Large intestine (tissue), 3 donors: ENCODE measurements around the gene PRKCE. TPM values are rescaled to one million over a fixed set of nuclear protein-coding genes. Genes with fewer than 3 reads are reported as not detected.

Experiments
- DNase-seq, 2 donors: peaks; one replicate each; pipeline versions ENCODE4 v3.0.0 to v3.0.0-alpha.2; 2013
- H3K27ac ChIP-seq: one replicate; pipeline ENCODE4 v1.5.1; 2013; ENCODE audit warnings: low read length
- H3K27me3 ChIP-seq: 2 replicates; pipeline ENCODE4 v1.6.1; 2013; ENCODE audit warnings: low read length; ENCODE audit not compliant: control insufficient read depth, insufficient read depth
- H3K36me3 ChIP-seq: 2 replicates; pipeline ENCODE4 v1.6.1; 2013; ENCODE audit warnings: low read length; ENCODE audit not compliant: control insufficient read depth, insufficient read depth
- H3K4me1 ChIP-seq: one replicate; pipeline ENCODE4 v1.6.1; 2013; ENCODE audit warnings: low read length; ENCODE audit not compliant: control insufficient read depth, insufficient read depth
- H3K4me3 ChIP-seq: one replicate; pipeline ENCODE4 v1.5.1; 2013; ENCODE audit warnings: low read length
- H3K9me3 ChIP-seq: one replicate; pipeline ENCODE4 v1.6.1; 2013; ENCODE audit warnings: mild to moderate bottlenecking, low read depth, low read length, moderate library complexity; ENCODE audit not compliant: control insufficient read depth
- WGBS: methylation state at CpG from one replicate; pipeline ENCODE4 v1.1.5; 2013; ENCODE audit warnings: low lambda C conversion rate; ENCODE audit not compliant: insufficient coverage; 5-methylcytosine and 5-hydroxymethylcytosine counted together
- polyA plus RNA-seq: library from polyadenylated mRNA; unstranded; fragments of 120-200 nt; gene quantifications from one replicate; pipeline ENCODE4 v1.2.1, GENCODE V29; 2013

PRKCE gene
- polyA plus RNA-seq, 1 donor, result 13.0 TPM

- DNase-seq, result peak; percentile 18 to 63
- no CpG with 5 or more reads among the region's 1 CpG for WGBS
Measured at GRCh38 chr2:45696708-45697107, 45.2 kb downstream of the PRKCE start.

GRCh38 chr2:45697190-45697589 is 45.7 kb downstream of the PRKCE start:
- Histone ChIP-seq H3K27ac (no peak overlapping the region), H3K4me1 (no peaks in the 10 kb centered on the region), H3K36me3 (no peaks in the 10 kb centered on the region), H3K9me3 (no peaks in the 10 kb centered on the region), H3K4me3 (no peak overlapping the region), H3K27me3 (no peaks in the 10 kb centered on the region)
- 80% methylated on average over 1 of the region's 5 CpGs for WGBS
- DNase-seq, result no peak

More at GRCh38 chr2:45696708-45697107, 45.2 kb downstream of the PRKCE start:
- Histone ChIP-seq H3K9me3 (no peaks in the 10 kb centered on the region), H3K27me3 (no peaks in the 10 kb centered on the region), H3K4me1 (no peaks in the 10 kb centered on the region), H3K4me3 (no peak overlapping the region), H3K27ac (no peak overlapping the region), H3K36me3 (no peaks in the 10 kb centered on the region)

- Histone ChIP-seq H3K27ac (no peak overlapping the region), H3K9me3 (no peaks in the 10 kb centered on the region), H3K27me3 (no peaks in the 10 kb centered on the region), H3K36me3 (no peaks in the 10 kb centered on the region), H3K4me1 (no peaks in the 10 kb centered on the region), H3K4me3 (no peak overlapping the region)
- no peak for DNase-seq
Measured at GRCh38 chr2:45698554-45698953, 47.1 kb downstream of the PRKCE start.

DNA sequence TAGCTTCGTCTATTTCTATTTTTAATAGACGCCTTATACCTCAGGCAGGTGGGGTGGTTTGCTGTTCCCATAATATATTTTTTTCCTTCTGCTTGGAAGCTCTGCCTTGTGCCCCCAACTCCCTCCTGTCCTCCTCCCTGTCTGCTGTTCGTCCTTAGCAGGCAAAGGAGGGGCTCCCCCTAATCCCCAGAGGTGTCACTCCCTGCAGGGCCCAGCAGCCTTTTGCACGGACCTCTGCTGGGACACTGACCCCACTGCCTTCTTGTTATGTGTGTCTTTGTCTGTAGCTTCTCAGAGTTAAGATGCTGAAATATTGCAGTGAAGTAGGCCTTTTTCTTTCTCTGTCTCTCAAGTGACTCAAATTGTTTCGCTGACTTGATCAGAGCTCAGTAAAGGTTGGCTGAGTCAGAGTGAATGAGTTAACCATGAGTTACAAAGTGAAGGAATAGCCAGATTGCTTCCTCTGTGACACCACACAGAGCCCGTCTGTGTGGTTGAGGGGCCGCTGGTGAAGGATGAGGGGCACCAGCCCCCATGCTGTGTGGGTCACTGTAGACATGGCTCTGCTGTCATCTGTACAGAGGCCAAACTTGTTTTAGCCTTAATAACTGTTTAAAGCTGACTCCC is 47.7 kb downstream of the PRKCE start:
- Histone ChIP-seq H3K4me1 (no peaks in the 10 kb centered on the region), H3K4me3 (no peak overlapping the region), H3K9me3 (no peaks in the 10 kb centered on the region), H3K27me3 (no peaks in the 10 kb centered on the region), H3K36me3 (no peaks in the 10 kb centered on the region), H3K27ac (no peak overlapping the region)
- DNase-seq, result no peak
- 100% methylated on average over 1 of the region's 7 CpGs for WGBS

- H3K27me3 ChIP-seq, result no peaks in the 10 kb centered on the region
- H3K36me3 ChIP-seq, result no peaks in the 10 kb centered on the region
- no peak for DNase-seq
- no peak overlapping the region for H3K27ac ChIP-seq
- H3K4me1 ChIP-seq, result no peaks in the 10 kb centered on the region
- H3K4me3 ChIP-seq, result no peak overlapping the region
- H3K9me3 ChIP-seq, result no peaks in the 10 kb centered on the region
- 86% methylated on average over 2 of the region's 10 CpGs for WGBS
Measured at GRCh38 chr2:45700407-45701013, 49.0 kb downstream of the PRKCE start.

GRCh38 chr2:45705233-45705632 is 53.8 kb downstream of the PRKCE start:
- no peaks in the 10 kb centered on the region for H3K9me3 ChIP-seq
- H3K4me1 ChIP-seq, result no peaks in the 10 kb centered on the region
- WGBS, result 80% methylated on average over 1 of the region's 5 CpGs

DNA sequence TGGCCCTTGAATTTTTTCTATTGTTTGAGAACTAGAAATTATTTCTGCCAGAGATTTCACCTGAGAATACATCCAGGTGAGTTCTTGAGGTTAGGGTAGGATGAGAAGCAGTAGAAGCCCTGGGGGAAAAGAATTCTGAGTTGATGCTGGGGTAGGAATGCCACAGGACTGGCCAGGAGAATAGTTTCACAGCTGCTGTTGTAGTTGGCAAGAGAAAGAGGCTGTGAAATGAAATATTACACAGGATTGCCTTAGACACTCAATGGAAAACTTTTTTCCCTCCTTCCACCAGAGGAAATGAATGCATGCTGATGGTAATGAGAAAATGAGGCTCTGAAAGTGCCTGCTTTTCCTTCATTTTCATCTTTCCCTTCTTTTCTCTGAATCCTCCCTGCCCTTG is 54.6 kb downstream of the PRKCE start:
- Histone ChIP-seq H3K27ac (no peak overlapping the region), H3K9me3 (no peaks in the 10 kb centered on the region), H3K4me3 (no peak overlapping the region), H3K27me3 (no peaks in the 10 kb centered on the region), H3K4me1 (no peaks in the 10 kb centered on the region), H3K36me3 (no peaks in the 10 kb centered on the region)
- DNase-seq, result no peak

More at GRCh38 chr2:45705233-45705632, 53.8 kb downstream of the PRKCE start:
- H3K4me3 ChIP-seq, result no peak overlapping the region
- no peaks in the 10 kb centered on the region for H3K36me3 ChIP-seq
- no peak for DNase-seq
- no peaks in the 10 kb centered on the region for H3K27me3 ChIP-seq
- no peak overlapping the region for H3K27ac ChIP-seq

GRCh38 chr2:45707006-45707405 is 55.5 kb downstream of the PRKCE start:
- Histone ChIP-seq H3K27me3 (no peaks in the 10 kb centered on the region), H3K27ac (no peak overlapping the region), H3K4me3 (no peak overlapping the region), H3K4me1 (no peaks in the 10 kb centered on the region), H3K9me3 (no peaks in the 10 kb centered on the region), H3K36me3 (no peaks in the 10 kb centered on the region)
- DNase-seq, result no peak
- no CpG with 5 or more reads among the region's 3 CpGs for WGBS

- Histone ChIP-seq H3K27ac (no peak overlapping the region), H3K9me3 (no peaks in the 10 kb centered on the region), H3K4me1 (no peaks in the 10 kb centered on the region), H3K36me3 (no peaks in the 10 kb centered on the region), H3K4me3 (no peak overlapping the region), H3K27me3 (no peaks in the 10 kb centered on the region)
- DNase-seq, result no peak
- WGBS, result no CpG with 5 or more reads among the region's 6 CpGs
Measured at GRCh38 chr2:45707661-45708060, 56.2 kb downstream of the PRKCE start.

GRCh38 chr2:45708501-45708900 is 57.0 kb downstream of the PRKCE start:
- WGBS, result no CpG with 5 or more reads among the region's 3 CpGs
- no peak overlapping the region for H3K27ac ChIP-seq
- no peaks in the 10 kb centered on the region for H3K9me3 ChIP-seq
- no peak for DNase-seq
- no peaks in the 10 kb centered on the region for H3K27me3 ChIP-seq
- no peak overlapping the region for H3K4me3 ChIP-seq
- no peaks in the 10 kb centered on the region for H3K36me3 ChIP-seq
- H3K4me1 ChIP-seq, result no peaks in the 10 kb centered on the region

GRCh38 chr2:45709137-45709536 is 57.7 kb downstream of the PRKCE start:
- no peaks in the 10 kb centered on the region for H3K27me3 ChIP-seq
- H3K27ac ChIP-seq, result no peak overlapping the region
- no peak overlapping the region for H3K4me3 ChIP-seq
- no CpG with 5 or more reads among the region's 1 CpG for WGBS
- no peaks in the 10 kb centered on the region for H3K4me1 ChIP-seq
- H3K36me3 ChIP-seq, result no peaks in the 10 kb centered on the region
- H3K9me3 ChIP-seq, result no peaks in the 10 kb centered on the region
- no peak for DNase-seq
